Measurements from ENCODE around the gene TOP1. TPM values are rescaled to one million over a fixed set of nuclear protein-coding genes. Genes with fewer than 3 reads are reported as not detected.

Gene TOP1
- total RNA-seq, 1 donor from 2014 or later = 33.4 TPM

DNA sequence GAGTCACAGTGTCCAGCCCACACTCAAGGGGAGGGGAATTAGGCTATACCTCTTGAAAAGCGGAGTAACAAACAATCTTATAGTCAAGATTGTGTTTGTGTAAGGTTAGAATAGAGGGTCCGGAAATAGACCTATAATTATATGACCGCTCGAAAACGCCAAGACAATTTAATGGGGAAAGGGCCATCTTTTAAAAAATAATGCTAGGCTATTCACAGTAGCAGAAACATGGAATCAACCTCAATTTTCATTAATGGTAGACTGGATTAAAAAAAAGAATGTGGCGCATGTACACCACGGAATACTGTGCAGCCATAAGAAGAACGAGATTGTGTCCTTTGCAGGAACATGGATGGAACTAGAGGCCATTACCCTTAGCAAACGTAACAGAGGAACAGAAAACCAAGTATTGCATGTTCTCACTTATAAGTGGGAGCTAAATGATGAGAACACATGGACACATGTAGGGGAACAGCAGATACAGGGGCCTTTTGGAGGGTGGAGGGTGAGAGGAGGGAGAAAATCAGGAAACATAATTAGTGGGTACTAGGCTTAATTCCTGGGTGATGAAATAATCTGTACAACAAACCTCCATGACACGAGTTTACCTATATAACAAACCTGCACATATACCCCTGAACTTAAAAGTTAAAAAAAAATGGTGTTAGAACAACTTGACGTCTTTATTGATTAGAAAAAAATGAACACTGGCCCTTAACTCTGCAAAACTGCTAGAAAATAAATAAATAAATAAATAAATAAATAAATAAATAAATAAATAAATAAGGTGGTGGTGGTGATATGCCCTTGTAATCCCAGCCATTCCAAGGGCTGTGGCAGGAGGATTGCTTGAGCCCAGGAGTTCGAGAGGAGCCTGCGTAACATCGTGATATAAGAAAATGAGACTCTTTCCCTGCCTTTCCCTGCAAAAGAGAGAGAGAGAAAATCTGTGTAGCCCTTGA is 30.3 kb downstream of the TOP1 start:
- no peak for DNase-seq

DNA sequence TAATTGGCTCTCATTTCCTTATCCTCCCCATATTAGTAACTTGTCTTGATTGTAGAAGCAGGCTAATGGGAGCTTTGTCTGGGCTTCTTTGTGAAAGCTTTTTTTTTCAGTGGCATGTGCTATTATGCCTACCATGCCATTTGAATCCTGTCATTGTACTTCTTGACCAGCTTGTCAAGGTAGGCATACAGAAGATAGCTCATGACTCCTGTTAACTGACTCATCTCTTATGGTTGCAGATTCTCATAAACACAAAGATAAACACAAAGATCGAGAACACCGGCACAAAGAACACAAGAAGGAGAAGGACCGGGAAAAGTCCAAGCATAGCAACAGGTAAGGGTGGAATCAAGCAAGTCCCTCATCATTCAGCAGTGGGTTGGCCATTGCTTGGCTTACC is 32.5 kb downstream of the TOP1 start:
- no peak for DNase-seq

DNA sequence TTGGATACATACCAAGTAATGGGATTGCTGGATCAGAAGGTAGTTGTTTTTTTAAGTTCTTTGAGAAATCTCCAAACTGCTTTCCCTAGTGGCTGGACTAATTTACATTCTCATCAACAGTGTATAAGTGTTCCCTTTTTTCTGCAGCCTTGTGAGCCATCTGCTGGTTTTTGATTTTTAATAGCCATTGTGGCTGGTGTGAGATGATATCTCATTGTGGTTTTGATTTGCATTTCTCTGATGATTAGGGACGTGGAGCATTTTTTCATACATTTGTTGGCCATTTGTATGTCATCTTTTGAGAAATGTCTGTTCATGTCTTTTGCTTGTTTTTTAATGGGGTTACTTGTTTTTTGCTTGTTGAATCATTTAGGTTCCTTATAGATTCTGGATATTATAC is 34.8 kb downstream of the TOP1 start:
- no peak for DNase-seq

DNA sequence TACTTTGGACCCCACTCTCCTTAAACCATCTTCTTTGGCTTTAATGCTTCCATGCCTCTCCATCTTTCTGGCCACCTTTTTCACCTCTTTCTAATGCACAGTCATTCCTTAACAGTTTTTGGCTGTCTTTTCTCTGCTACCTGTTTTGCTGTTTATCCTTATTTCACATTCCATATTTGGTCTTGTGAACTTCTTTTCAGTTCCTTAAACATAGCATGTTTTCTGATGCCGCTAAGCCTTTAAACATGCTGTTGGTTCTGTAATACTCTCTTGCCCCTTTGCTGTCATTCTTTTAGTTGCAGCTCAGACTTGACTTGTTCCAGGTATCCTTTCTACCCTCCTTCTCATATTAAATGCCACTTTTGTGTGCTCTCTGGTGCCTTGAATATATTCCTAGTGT is 35.8 kb downstream of the TOP1 start:
- DNase-seq = no peak

DNA sequence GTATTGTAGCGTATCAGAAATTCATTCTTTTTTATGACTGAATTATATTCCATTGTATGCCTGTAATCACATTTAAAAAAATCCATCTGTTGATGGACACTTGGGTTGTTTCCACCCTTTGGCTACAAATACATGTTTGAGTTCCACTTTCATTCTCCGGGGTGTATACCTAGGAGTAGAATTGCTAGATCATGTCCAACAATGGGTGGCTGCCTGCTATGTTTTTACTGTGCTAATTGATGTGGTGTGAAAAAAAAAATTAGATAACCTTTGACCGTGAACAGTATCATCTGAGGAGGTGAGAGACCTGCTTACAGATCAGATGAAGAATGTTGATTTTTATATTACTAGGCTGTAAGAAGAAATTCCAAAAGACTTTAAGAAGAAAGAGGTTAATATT is 37.1 kb downstream of the TOP1 start:
- no peak for DNase-seq

DNA sequence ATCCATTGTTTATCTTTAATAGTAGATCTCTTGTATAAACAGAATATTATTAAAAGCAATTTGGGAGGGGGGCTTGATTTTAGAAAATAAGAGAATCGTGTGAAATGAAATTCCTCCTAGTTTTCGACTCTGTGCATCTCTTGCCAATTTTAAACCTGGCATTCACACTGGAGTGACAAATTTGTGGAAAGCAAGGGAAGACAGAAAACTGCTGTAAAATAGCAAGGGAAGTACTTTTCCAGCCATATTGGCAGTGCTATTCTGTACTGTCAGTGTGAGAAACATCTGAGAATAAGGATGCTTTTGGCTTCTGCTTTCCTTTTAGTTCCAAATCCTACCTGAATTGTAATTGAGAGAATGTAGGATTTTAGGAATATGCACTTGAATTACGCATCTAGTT is 40.2 kb downstream of the TOP1 start:
- DNase-seq = no peak

DNA sequence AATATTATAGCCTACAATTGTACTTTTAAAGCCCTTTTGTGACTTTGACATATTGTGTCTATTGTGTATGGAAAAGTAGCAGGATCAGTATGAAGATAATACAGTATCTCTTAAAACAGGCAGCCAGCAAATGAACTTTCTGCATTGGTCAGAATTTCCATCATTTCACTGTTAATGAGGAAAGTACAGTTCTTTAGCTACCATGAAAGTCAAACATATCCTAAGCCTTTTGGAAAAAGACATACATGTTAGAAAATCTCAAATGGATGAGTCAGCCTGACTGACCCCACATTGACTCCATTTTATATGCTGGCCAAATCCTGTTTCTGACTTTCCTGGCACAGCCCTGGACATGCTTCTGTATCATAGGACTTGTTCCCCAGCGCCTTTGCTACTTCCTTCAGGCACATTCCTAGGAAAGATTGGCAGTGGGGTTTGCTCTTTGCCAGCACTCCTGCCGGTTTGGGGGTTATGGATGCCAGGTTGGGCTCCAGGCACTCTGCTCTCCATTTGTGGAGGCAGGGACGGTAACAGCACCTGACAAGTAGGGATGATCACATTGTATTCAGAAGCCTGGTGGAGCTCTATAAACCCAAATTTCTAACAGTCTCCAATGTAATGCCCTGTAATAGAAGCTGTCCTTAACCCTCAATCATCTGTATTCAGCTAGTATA is 43.7 kb downstream of the TOP1 start:
- DNase-seq = peak; percentile 43

DNA sequence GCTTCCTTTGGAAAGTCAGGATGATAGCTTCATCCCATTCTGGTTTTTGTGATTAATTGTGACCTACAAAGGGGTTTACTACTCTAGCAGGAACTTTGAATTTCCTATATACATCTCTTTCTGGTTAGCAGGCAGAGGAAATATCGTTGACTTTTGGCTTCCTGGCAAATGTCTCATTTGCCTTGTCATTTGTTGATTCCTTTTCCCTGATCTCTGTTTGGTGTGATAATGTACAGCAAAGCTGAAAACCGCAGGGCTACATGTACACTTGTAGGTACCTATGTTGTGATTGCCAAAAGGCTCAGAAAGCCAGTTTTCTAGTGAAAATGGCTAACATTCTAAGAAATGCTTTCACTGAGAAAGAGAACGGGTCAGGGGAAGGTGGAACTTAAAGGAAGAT is 44.3 kb downstream of the TOP1 start:
- DNase-seq = no peak

DNA sequence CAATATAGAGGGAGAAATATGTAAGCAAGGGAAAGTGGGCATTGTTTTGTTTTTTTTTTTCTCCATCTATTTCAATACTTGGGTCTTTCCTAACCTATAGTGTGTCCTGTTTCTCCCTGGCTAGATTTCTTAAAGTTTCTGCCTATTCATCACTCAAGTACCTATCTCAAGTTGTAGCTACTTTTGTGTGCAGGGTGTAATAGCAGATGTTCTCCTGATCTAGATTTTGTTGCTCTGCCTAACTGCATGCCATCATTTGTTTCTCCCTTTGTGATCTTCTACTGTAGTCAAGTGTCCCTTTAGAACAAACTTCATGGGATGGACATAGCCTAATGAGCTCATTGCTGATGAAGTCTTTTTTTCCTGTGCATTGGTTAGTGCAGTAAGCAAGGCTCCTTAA is 45.8 kb downstream of the TOP1 start:
- DNase-seq = no peak

DNA sequence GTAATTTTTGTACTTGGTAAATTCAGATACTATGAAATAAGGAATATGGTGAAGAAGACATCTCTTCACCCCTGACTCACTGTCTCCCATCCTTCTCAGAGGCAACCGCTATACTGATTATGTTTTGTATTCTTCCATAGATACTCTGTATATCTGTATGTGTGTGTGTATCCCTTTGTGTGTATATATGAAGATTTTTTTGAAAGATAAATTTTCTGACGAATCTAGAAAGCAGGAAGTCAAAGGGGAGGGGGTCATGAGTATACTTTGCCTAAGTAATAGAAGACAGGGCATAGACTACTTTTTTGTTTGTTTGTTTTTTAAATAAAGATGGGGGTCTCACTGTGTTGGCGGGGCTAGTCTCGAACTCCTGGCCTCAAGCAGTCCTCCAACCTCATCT is 48.2 kb downstream of the TOP1 start:
- DNase-seq = no peak

DNA sequence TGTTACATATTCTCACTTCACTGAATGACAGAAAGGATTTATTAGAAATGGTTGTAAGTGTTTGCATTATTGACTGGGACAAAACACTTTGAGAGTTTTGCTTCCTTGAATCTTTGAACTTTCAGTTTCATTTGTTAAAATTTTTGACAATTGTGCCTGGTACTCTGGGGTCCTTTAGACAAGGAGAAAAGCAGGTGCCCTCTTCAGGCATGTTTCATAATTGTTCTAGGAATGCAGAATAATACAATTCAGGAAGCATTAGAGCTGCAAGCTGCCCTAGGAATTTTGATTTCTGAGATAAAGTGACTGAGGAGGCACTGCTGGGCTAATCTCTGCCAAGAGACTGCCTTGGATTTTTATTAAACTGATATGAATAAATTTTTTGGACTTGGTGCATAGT is 49.7 kb downstream of the TOP1 start:
- no peak for DNase-seq

DNA sequence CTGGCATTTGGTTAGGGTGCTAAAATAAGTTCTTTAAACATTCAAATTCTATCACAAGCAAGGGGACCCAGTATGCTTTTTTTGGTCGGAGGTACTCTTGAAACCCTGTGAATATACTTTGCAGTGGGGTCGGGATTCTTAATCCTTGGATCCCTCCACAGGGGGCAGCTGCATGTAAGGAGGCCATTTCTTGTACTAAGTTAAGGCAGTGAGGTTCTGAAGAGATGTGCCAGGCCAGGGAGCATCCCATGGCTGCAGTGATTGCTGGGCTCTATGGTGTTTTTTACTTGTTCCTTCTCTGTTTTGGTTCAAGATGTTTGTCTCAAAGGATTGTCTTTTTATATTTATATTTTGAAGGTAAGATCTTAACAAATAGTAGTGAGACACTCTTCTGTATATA is 50.4 kb downstream of the TOP1 start:
- no peak for DNase-seq

DNA sequence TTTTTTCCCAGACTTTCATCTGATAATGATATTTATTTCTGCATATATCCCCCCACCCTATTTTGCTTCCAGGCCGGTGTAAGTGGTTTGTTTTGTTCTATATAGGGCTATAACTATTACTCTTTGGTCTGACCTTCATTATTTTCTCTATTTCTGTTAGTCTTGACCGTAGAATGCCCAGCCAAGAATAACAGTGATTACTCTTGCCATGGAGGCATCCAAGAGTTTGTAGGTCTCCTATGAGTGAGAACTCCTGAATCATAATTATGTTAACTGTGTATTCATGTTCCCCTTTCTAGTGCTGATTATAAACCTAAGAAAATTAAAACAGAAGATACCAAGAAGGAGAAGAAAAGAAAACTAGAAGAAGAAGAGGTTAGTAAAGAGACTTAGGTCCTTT is 52.2 kb downstream of the TOP1 start:
- DNase-seq = no peak

DNA sequence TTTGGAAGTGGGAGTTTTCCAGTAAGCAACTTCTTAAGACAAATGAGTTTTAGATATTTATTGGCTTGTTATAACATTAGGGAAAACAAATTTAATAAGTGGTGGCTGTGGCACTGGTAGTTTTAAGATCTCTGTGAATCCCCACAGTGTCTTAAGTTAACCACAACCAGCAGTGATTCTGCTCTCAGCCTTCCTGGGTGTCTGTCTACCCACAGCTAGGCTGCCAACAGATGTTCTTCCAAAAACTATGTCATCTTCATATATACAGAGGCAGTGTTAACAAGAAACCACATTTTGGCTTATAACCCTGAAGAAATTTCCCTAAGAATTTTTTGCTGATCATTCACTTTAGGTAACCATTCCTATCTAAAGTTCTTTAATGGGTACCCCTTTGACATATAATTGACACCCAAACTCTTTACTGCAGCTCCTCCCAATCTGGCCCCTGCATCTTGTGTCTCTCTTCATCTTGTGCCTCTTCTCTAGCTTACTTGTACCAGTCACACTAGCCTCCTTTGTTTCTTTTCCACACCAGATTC is 52.7 kb downstream of the TOP1 start:
- DNase-seq = no peak

DNA sequence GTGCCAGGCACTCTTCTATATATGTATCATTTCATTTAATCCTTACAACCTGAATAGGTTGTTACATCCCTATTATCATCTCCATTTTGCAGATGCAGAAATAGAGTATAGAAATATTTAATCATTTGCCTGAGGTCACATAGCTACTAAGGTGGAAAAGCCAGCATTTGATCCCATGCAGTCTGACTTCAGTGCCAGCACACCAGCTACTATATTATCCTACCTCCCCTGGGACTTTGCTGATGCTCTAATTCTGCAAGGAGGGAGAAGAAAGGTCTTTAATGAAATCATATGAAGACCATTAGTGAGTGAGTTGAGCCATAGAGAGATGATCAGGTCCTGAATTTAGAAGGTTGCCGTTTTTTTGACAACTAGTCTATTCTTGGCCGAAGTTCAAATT is 53.7 kb downstream of the TOP1 start:
- DNase-seq = no peak

DNA sequence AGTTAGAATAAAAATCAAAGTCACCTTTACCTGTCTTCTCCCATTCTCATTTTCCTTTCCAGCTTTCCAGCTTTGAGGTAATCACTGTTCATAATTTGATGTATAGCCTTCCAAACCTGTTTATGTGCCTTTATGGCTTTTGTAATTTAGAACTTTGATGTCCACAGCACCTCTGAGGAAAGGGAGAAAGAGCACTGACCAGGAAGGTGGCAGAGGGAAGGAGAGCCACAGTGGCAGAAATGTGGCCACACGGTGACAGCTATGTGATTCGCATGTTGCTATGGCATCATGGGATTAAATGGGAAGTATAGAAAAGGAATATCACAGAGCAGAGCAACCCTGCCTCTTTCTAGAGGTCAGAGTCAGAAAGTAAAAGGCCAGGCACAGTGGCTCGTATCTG is 57.0 kb downstream of the TOP1 start:
- DNase-seq = no peak

DNA sequence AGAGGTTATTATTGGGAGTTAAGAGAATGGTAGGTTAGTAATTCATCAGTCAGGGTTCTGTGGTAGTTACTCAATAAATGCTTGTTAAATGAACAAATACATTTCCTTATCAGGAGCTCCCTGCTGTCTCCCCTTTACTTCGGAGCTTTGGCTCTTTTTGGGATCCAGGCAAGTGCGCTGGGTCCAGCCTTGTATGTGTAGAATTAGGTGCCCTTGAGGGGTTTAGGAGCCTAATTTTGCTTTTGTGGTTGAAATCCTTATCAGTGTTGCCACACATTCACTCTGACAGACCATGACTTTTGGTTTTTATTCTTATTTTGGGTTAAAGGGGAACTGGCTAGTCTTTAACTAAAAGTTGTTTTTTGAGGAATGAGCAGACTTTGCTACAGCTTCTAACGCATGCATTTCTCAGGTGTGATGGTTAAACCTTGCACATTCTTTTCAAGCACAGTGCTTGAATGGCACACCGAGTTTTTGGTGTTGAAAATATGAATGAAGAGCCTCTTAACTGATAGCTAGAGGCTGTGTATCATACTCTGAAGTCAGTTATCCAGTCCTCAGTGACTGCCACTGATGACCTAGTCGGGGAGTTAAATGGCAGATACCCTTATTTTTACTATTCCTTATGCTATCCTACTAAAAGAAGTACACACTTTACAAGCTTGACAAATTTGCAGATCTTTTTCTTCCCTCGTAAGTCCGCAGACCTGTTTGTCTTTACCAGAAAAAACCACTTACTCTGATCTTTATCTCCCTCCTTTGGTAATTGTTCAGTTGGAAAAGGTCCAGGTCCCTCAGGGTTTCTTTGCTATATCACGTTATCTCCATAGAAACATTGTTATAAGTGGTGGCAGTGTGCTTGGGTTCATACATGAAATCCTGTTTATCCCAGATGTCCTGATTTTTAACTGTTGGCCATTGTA is 58.0 kb downstream of the TOP1 start:
- DNase-seq = no peak

DNA sequence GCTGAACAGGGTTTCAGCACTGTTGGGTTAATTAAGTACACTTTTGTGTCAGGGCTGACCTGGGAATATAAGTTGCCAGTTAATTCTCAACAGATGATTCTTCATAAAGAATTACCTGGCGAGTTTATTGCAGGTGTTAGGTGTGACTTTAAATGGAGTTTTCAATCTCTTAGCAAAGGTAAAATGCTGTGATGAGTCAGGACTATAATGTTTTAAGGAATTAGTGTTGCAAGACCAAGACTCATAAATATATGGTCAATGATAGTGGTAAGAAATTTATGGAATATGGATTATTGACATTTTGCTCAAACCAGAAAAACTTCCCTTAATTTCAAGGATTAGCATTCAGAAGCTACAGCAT is 58.7 kb downstream of the TOP1 start:
- no peak for DNase-seq

DNA sequence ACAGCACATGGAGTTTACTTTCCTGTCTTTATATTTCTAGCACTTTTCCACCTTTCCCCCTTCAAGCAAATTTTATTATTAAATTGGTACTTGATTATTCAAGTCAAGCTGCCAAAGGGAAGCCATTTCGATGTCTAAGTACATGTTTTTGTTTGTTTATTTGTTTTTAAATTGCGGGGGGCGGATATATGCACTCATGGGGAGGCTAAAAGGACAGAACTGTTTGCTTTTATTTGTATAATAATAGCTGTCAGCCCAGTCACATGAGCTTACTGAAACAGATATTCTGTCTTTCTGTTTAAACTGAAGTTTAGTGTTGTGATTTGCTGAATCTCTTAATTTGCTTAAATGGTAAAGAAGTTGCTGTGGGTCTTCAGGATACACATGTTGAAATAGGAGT is 59.2 kb downstream of the TOP1 start:
- no peak for DNase-seq

DNA sequence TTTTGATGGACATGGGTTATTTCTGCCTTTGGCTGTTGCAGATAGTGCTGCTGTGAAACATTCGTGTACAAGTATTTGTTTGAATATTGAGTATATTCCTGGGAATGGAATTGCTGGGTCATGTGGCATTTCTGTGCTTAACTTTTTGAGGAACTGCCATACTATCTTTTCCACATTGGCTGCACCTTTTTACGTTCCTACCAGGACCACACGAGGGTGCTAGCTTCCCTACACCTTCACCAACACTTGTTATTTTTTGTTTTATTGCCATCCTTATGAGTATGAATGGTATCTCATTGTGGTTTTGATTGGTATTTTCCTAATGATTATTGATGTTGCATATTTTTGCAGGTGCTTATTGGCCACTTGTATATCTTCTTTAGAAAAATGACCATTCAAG is 60.9 kb downstream of the TOP1 start:
- no peak for DNase-seq

DNA sequence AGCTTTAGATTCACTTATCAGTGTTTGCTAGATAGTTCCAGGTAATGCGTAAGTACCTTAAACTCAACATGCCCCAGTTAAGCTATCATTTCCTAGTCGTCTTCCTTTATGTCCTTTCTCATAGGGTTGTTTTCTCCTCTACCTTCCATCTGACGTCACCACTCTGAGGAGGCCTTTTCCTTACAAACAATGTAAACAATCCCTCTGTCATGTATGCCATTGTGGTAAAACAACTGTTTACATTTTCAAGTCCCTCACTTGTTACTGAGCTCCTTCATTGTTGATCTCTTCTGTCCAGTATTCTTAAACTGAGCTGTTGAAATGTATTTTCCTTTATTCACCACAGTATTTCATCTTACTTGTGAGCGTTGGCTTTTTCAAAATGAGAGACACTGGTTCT is 63.3 kb downstream of the TOP1 start:
- DNase-seq = no peak

DNA sequence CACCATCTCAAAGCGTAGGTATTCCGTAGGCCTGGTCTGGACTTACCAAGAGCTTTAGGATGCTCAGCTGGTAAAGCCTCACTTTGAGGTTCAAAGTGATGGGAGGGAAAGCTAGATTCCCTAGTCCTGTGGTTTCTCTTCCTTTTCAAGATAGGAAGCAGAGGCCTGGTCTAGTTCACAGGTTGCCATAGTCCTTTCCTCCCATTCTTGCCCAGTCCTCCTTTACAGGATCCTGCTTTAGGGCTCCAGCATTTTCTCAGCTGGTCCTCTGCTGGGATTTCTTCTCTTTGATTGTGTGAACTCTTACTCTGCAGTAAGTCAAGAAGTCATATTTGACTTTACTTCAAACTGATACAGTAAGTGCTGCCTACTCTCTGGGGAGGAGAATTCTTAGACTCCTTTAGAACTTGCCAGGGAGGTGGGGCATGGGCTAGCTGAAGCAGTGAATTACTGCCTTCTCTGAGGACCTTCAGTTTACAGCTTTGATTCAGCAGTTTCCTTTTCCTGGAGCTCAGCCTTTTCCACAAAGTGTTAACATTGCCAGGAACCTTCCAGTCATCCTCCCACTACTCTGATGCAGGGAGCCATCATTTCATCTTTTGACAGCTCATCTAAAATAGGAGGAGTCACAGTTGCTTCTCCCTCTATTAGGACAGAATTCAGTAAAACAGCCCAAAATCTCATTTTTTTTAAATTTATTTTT is 65.9 kb downstream of the TOP1 start:
- no peak for DNase-seq

Data from skin of body (tissue), 2 donors.